Lower leg skin (tissue), 4 donors: Measurements from ENCODE around the gene KDM1A. TPM values are rescaled to one million over a fixed set of nuclear protein-coding genes. Genes with fewer than 3 reads are reported as not detected.

ENCODE experiments used
- DNase-seq, 2 donors: peaks; one replicate each; pipeline ENCODE4 v3.0.0-alpha.2; 2019; ENCODE audit warnings: low spot score in 2 of 2
- H3K4me3 ChIP-seq: fragments of 200-600 bp; sonication (generic); 2 replicates; pipeline ENCODE4 v1.5.1; 2017; ENCODE audit warnings: mild to moderate bottlenecking, low read depth; ENCODE audit not compliant: poor library complexity, severe bottlenecking
- CTCF ChIP-seq, 3 donors: fragments of 450-650 bp; IDR thresholded peaks; one replicate each; pipeline ENCODE4 v1.5.1; 2016; ENCODE audit warnings: antibody characterized with exemption in 3 of 3, mild to moderate bottlenecking in 3 of 3, moderate library complexity in 2 of 3
- POLR2A ChIP-seq, 2 donors: fragments of 450-650 bp; IDR thresholded peaks; one replicate each; pipeline ENCODE4 v1.6.1; 2016 to 2017; ENCODE audit warnings: antibody characterized with exemption in 2 of 2, mild to moderate bottlenecking in 1 of 2, moderate library complexity in 1 of 2
- WGBS, 2 donors: methylation state at CpG; one replicate each; pipeline ENCODE4 v1.1.5; 2018; 5-methylcytosine and 5-hydroxymethylcytosine counted together
- intact Hi-C: fragments of 100-400 bp; cut with DNase I; formaldehyde crosslinking; loops from one replicate; pipeline ENCODE4 v1.15.0; 2023; ENCODE audit warnings: low total_unique reads
- total RNA-seq, 4 donors: library from RNA; depleted of rRNA; stranded (reverse); fragments of >200 nt; gene quantifications; one replicate each; pipeline ENCODE4 v1.1.0, GENCODE V29; 2016

Gene KDM1A
- total RNA-seq, 4 donors from 2014 or later: 41.5 to 52.0 (median 46.6) TPM

- 42 to 62% methylated on average over 2 of the region's 2 CpGs for WGBS, 2 donors
- TF ChIP-seq POLR2A (IDR thresholded peaks at IDR 0.05) (no peak), CTCF (IDR thresholded peaks at IDR 0.05) (no peak)
- H3K4me3 ChIP-seq: no peak overlapping the region
- intact Hi-C loops: no loop called here
- DNase-seq: no peak
Observed at GRCh38 chr1:23101887-23102286, 82.6 kb downstream of the KDM1A start.

DNA sequence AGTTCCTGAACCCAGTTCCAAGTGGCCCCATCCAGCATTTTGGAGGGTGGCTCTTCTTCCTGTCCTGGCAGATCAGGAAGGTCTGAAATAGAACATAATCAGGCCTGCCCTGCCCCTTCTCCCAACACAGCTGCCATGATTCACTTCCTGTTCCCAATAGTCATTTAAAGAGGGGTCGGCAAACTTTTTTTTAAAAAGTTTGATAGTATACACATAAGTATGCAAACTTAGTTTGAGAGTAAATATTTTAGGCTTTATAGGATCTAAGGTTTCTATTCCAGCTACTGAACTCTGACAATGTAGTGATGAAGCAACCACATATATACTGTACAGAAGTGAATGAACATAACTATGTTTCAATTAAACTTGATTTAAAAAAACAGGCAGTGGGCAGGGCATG is 83.0 kb downstream of the KDM1A start:
- 14 to 20% methylated on average over 1 of the region's 1 CpG for WGBS, 2 donors
- no peak overlapping the region for H3K4me3 ChIP-seq
- intact Hi-C loops: no loop called here
- no peak for DNase-seq
- TF ChIP-seq CTCF (IDR thresholded peaks at IDR 0.05) (no peak), POLR2A (IDR thresholded peaks at IDR 0.05) (no peak)

- intact Hi-C loops: no loop called here
- no peak overlapping the region for H3K4me3 ChIP-seq
- no peak for DNase-seq
- TF ChIP-seq POLR2A (IDR thresholded peaks at IDR 0.05) (no peak), CTCF (IDR thresholded peaks at IDR 0.05) (no peak)
- WGBS, 2 donors: 47 to 62% methylated on average over 10 of the region's 10 CpGs
Observed at GRCh38 chr1:23103001-23103889, 84.0 kb downstream of the KDM1A start.

DNA sequence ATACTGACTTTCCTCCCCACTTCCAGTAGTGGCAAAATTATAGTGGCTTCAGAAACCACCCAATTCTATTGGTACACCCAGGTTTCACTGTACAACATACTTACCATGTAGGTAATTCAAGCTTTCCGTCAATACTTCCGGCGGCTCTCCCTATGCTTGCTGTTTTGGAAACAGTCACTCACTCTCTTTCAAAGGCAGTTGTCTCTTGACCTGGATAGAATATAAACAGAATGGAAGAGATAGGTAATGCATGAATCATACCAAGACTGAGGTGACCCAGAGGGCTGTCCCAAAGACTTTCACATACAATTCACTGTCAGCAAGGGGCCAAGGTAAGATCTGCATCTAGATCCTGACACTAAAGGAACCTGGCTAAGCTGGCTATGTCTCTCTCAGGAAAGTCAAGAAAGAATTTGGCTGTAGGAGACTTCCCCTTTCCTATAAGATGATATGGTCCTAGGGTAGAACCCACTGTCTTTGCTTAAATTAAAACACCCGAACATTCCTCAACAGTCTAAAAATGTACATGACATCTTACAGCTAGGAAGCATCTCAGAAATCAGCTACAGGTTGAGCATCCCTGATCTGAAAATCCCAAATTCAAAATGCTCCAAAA is 89.8 kb downstream of the KDM1A start:
- intact Hi-C loops: no loop called here
- TF ChIP-seq CTCF (IDR thresholded peaks at IDR 0.05) (no peak), POLR2A (IDR thresholded peaks at IDR 0.05) (no peak)
- DNase-seq: no peak
- WGBS, 2 donors: 94 to 96% methylated on average over 4 of the region's 4 CpGs
- H3K4me3 ChIP-seq: no peak overlapping the region

DNA sequence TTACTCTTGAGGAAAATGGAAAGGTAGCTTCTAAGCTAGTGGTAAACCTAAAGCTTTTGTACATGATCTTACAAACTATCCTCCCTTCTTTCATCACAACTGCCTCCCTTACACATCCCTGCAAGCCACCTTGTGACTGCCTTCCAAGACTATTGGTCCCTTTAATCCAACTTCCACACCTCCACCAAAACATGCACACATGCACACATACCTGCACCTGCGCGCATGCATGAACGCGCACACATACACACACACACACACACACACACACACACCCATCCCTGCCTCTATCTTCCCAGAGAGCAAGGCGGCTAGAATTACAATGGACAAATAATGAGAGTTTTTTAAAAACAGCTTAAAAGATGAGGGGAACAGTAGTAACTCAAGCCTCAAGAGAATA is 91.1 kb downstream of the KDM1A start:
- no peak for DNase-seq
- 95 to 96% methylated on average over 5 of the region's 5 CpGs for whole genome bisulfite sequencing, 2 donors
- intact Hi-C loops: no loop called here
- TF ChIP-seq CTCF (IDR thresholded peaks at IDR 0.05) (no peak), POLR2A (IDR thresholded peaks at IDR 0.05) (no peak)
- no peak overlapping the region for H3K4me3 ChIP-seq
